Epidermal melanocyte (primary cell): ENCODE data around the gene TNFRSF4.

ENCODE experiments used
- DNase-seq: peaks from one replicate; pipeline ENCODE4 v3.0.0; 2011; ENCODE audit warnings: low spot score; ENCODE audit not compliant: insufficient read length

TNFRSF4 gene

GRCh38 chr1:1234180-1234808 lies 20.3 kb upstream of the TNFRSF4 start:
- DNase-seq, result no peak

- no peak for DNase-seq
Measured at GRCh38 chr1:1233567-1233892, 19.6 kb upstream of the TNFRSF4 start.

GRCh38 chr1:1232796-1233566 lies 19.0 kb upstream of the TNFRSF4 start:
- DNase-seq, result no peak

DNA sequence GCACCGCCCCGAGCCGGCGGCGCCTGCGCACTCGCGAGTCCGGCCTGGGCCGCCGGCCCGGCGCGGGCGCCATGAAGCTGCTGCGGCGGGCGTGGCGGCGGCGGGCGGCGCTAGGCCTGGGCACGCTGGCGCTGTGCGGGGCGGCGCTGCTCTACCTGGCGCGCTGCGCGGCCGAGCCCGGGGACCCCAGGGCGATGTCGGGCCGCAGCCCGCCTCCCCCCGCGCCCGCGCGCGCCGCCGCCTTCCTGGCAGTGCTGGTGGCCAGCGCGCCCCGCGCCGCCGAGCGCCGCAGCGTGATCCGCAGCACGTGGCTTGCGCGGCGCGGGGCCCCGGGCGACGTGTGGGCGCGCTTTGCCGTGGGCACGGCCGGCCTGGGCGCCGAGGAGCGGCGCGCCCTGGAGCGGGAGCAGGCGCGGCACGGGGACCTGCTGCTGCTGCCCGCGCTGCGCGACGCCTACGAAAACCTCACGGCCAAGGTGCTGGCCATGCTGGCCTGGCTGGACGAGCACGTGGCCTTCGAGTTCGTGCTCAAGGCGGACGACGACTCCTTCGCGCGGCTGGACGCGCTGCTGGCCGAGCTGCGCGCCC lies 18.3 kb upstream of the TNFRSF4 start, which contains the start of gene B3GALT6:
Gene B3GALT6 (plus strand): TSS at position 30 of the 588 bp plus-strand sequence. CDS start 42 bp downstream, at position 72.
- no peak for DNase-seq

GRCh38 chr1:1231400-1232207 lies 17.7 kb upstream of the TNFRSF4 start, which contains the start of gene SDF4:
TSS of gene SDF4 (minus strand) at chr1:1232001. CDS start at chr1:1228772, 3,229 bp downstream.
- DNase-seq, result peak; percentile 100

GRCh38 chr1:1230656-1231399 lies 16.9 kb upstream of the TNFRSF4 start:
- peak; percentile 92 for DNase-seq

DNA sequence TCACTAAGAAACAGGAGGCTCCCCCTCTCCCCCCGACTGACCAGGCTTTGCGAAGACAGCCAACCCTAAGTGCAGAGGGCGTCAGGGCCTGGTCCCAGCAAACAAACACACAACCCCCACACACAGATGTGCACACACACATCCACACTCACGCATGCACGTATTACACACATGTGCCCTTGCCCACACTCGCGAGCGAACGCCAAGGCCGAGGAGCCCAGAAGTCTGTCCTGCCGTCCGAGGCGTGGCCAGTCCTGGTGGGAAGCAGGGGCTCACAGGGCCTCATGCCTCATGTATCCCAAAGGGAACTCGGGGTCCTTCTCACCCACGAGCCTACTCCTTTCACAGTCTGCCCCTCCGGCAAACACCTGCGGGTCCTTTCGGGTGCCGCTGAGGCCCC lies 15.8 kb upstream of the TNFRSF4 start:
- no peak for DNase-seq

GRCh38 chr1:1228596-1229321 lies 14.8 kb upstream of the TNFRSF4 start:
- DNase-seq, result no peak

- DNase-seq, result no peak
Measured at GRCh38 chr1:1228187-1228586, 14.2 kb upstream of the TNFRSF4 start.

DNA sequence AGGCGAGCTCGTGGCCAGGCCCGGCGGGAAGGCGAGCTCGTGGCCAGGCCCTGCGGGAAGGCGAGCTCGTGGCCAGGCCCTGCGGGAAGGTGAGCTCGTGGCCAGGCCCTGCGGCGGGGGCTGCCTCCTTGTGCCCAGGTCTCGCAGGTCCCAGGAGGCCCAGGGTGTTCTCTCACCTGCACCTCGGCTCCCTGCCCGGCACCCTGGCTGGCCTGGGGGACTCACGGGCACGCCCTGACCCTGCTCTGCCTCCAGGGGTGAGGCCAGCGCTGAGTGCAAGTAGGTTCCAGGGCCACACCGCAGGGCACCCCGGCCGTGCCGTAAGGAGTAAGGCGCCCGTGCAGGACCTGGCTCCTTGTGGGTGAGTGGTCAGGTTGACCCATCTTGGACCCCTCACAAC lies 13.4 kb upstream of the TNFRSF4 start:
- no peak for DNase-seq

DNA sequence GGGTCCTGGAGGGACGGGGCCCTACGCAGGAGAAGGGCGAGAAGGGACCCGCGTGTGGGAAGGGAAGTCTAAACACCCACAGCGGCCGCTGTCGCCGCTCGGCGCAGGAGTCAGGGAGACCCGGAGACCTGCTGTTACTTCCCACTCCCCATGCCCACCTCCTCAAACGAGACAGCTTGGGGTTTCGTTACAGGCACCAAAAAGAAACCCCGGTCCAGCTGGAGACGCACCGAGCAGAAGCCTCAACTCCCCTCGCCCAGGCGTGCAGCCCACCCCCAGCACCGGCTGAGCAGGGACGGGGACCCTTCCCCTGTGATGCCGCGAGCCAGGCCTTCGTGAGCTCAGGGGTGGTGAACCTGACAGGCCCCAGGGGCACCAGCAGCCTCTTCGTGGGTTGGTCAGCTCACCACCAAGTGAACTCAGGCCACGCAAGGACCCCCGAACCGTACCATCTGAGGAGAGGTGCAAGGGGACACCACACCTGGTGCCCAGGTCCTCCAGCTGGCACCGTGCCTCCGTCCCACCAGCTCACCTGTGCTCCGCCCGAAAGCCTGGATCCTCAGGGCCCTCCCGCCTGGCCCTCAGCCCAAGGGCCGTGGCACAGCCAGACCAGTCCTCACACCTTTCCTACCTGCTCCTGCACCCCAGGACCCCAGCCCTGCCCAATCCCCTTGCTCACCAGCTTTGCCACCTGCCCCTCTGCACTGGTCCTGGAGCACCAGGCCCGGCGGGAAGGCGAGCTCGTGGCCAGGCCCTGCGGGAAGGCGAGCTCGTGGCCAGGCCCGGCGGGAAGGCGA lies 12.8 kb upstream of the TNFRSF4 start:
- DNase-seq, result no peak

GRCh38 chr1:1225913-1226312 lies 12.0 kb upstream of the TNFRSF4 start:
- no peak for DNase-seq

- no peak for DNase-seq
Measured at GRCh38 chr1:1225238-1225845, 11.4 kb upstream of the TNFRSF4 start.

GRCh38 chr1:1223891-1224290 lies 9.9 kb upstream of the TNFRSF4 start:
- no peak for DNase-seq

DNA sequence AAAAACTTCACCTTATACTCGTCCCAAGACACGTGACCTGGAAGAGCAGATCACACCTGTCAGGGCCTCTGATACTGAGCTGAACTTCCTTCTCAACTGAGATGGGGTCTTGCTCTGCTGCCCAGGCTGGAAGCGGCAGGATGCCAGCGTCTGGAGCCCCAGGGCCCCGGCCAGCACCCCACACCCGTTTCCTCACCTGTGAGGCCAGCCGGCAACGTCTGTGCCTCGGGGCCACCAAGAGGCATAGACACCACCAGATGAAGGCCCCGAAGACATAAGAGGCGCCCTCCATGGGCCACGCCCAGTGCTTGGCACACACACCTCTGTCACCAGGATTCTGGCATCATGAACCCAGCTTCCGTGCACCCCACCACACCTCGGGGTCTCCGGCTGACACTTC lies 9.4 kb upstream of the TNFRSF4 start:
- DNase-seq, result no peak

DNA sequence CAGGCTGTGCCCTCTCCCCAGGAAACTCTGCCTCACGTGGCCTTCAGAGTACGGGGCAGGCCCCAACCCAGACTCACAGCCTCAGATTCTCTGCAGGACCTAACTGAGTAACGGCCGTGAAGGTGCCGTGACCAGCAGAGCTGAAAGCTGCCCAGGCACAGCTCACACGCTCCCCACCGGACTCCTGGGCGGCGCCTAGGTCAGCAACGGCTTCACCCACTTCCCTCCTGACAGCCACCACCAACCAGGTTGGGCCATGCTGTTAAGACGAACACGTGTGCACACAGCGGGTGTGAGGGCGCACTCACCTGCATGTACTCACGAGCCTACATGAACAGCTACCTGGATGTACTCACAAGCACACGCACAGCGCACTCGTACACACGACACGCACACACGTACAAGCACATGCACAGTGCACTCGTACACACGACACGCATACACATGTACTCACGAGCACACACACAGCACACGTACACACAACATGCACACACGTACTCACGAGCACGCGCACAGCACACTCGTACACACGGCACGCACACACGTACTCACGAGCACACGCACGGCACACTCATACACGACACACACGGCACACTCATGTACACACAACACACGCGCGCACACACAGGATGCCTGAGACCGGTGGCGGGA lies 8.7 kb upstream of the TNFRSF4 start:
- DNase-seq, result no peak

- no peak for DNase-seq
Measured at GRCh38 chr1:1221887-1222574, 8.1 kb upstream of the TNFRSF4 start.

DNA sequence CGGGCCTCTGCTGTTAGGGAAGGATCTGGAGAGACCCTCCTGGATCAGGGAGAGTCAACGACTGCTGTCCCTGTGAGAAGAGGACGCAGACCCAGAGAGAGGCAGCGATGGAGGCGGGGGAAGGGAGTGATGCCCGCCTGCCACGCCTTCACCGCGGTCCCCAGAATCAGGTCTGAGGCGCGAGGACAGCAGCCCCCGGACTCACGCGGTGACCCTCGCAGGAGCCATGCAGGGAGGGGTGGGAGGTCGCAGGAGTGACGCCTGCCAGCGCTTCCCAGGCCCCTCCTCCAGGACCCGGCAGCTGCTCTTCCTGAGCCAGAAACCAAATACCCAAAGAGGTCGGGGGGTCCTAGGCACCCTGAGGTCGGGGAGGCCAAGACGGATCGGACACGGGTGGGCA lies 6.2 kb upstream of the TNFRSF4 start:
- no peak for DNase-seq
